ENCODE results near the gene CNPY1.

- TF ChIP-seq, protein P1, sequence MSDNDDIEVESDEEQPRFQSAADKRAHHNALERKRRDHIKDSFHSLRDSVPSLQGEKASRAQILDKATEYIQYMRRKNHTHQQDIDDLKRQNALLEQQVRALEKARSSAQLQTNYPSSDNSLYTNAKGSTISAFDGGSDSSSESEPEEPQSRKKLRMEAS (IDR thresholded peaks at IDR 0.05): no peak
- TF ChIP-seq ESRRA (IDR thresholded peaks at IDR 0.05; ENCODE audit: borderline replicate concordance, low read length) (no peak), CHD2 (IDR thresholded peaks at IDR 0.05; ENCODE audit: low read length, partially characterized antibody) (no peak), CTCF (IDR thresholded peaks at IDR 0.05) (no peak), RFX5 (IDR thresholded peaks at IDR 0.05) (no peak), FOSL2 (IDR thresholded peaks at IDR 0.05) (no peak), FOSL2 (CRISPR knock-in tag; IDR thresholded peaks at IDR 0.05) (no peak), SMC3 (IDR thresholded peaks at IDR 0.05) (no peak), KDM1A (IDR thresholded peaks at IDR 0.05; ENCODE audit: low read depth) (no peak)
- TF ChIP-seq, protein P2, sequence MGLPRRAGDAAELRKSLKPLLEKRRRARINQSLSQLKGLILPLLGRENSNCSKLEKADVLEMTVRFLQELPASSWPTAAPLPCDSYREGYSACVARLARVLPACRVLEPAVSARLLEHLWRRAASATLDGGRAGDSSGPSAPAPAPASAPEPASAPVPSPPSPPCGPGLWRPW (IDR thresholded peaks at IDR 0.05): no peak
These were observed 77.6 kb downstream of the CNPY1 start for GRCh38 chr7:155468785-155469148.
